Aorta (tissue), 5 donors: ENCODE data around the gene CELF5. TPM values are rescaled to one million over a fixed set of nuclear protein-coding genes. Genes with fewer than 3 reads are reported as not detected.
"Not testable (repeated sequence)": the region's sequence is repeated elsewhere in the genome, so short reads cannot be mapped to it uniquely, and the experiment has no call there.

Experiments used
- ATAC-seq: fragments of 200-7000 bp; cut with Tn5 transposase; one replicate; pipeline ENCODE4 v1.9.1; 2022; ENCODE audit warnings: moderate library complexity; ENCODE audit not compliant: low FRiP score
- DNase-seq, 2 donors: peaks; one replicate each; pipeline ENCODE4 v3.0.0-alpha.2; 2020
- H3K27ac ChIP-seq, 2 donors: one replicate each; pipeline ENCODE4 v1.5.1; 2013; ENCODE audit warnings: low read length in 2 of 2, mild to moderate bottlenecking in 2 of 2, moderate library complexity in 2 of 2, control low read depth in 1 of 2, inconsistent platforms in 1 of 2, low read depth in 1 of 2
- H3K27me3 ChIP-seq, 2 donors: one replicate each; pipeline ENCODE4 v1.6.1; 2013; ENCODE audit warnings: control low read depth in 1 of 2, low read length in 1 of 2, mild to moderate bottlenecking in 1 of 2, moderate library complexity in 1 of 2; ENCODE audit not compliant: insufficient read depth in 2 of 2, control insufficient read depth in 1 of 2
- H3K36me3 ChIP-seq, 2 donors: one replicate each; pipeline ENCODE4 v1.6.1; 2013; ENCODE audit warnings: control low read depth in 1 of 2, low read length in 1 of 2, mild to moderate bottlenecking in 1 of 2; ENCODE audit not compliant: insufficient read depth in 2 of 2, control insufficient read depth in 1 of 2
- H3K4me1 ChIP-seq, 2 donors: one replicate each; pipeline ENCODE4 v1.6.1; 2013; ENCODE audit warnings: low read length in 2 of 2, control low read depth in 1 of 2, mild to moderate bottlenecking in 1 of 2, moderate library complexity in 1 of 2; ENCODE audit not compliant: insufficient read depth in 2 of 2, control insufficient read depth in 1 of 2
- H3K4me3 ChIP-seq, 2 donors: one replicate each; pipeline ENCODE4 v1.5.1; 2013; ENCODE audit warnings: low read length in 2 of 2, control low read depth in 1 of 2, mild to moderate bottlenecking in 1 of 2
- H3K9me3 ChIP-seq: one replicate; pipeline ENCODE4 v1.6.1; 2013; ENCODE audit warnings: mild to moderate bottlenecking, low read length; ENCODE audit not compliant: control insufficient read depth
- WGBS, 2 donors: extraction: QIAGEN DNeasy Blood & Tissue Kit; methylation state at CpG; one replicate each; pipeline ENCODE4 v1.1.7; 2013; 5-methylcytosine and 5-hydroxymethylcytosine counted together
- intact Hi-C, 2 donors: fragments of 100-400 bp; cut with DNase I; formaldehyde crosslinking; loops; one replicate each; pipeline versions ENCODE4 v1.14.2 to v1.15.0; 2022
- polyA plus RNA-seq, 2 donors: library from polyadenylated mRNA; stranded (reverse); fragments of 200-250 nt; gene quantifications; one replicate each; pipeline ENCODE4 v1.2.3, GENCODE V29; 2013
- total RNA-seq, 2 donors: library from RNA; stranded (reverse); fragmentation: NEBNext Ultra II Directional; extraction: Animal tissue kit (Norgen Biotek cat#: 25700); gene quantifications; one replicate each; pipeline ENCODE4 v1.2.1, GENCODE V29; 2021
- donor health status: healthy with polysubstance abuse.
- donor health status: Bipolar disorder and iron deficiency.
- donor health status: DM: no; HTN: no; CAD: no.
- donor health status: DM: no; HTN: no; CAD: no.
- donor health status: DM: yes; HTN: yes; CAD: no.

Gene CELF5
- total and polyA plus RNA-seq, 4 donors: 0.08 TPM; not detected in 3

DNA sequence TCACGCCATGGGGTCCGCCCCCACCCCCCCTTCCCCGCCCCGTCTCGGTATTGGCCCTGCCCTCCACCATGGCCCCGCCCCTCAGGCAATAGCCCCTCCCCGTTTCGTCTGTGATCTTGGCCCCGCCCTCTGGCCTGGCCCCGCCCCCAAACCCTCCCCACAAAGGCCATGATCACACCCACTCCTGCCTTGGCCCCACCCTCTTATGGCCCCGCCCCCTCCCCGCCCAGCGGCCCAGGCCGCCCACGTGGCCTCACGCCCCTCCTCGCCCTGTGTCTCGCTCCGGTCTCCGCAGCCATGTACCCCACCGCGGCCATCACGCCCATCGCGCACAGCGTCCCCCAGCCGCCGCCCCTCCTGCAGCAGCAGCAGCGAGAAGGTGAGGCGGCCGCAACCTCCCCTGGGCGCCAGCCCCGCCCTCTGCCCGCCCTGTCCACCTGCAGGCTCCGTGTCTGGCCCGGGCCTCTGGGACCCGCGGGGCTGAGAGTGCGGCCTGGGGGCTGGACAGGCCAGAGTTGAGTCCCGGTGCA lies 61.3 kb downstream of the CELF5 start:
- DNase-seq (no peak), ATAC-seq (peak; percentile 46)
- Histone ChIP-seq H3K27ac (no peak overlapping the region), H3K36me3 (no peaks in the 10 kb centered on the region), H3K27me3 (no peaks in the 10 kb centered on the region), H3K4me1 (no peaks in the 10 kb centered on the region), H3K9me3 (no peaks in the 10 kb centered on the region), H3K4me3 (no peak overlapping the region)
- intact Hi-C loops: no loop called here
- WGBS, 2 donors: 3 to 6% methylated on average over 23 to 40 of the region's 40 CpGs

DNA sequence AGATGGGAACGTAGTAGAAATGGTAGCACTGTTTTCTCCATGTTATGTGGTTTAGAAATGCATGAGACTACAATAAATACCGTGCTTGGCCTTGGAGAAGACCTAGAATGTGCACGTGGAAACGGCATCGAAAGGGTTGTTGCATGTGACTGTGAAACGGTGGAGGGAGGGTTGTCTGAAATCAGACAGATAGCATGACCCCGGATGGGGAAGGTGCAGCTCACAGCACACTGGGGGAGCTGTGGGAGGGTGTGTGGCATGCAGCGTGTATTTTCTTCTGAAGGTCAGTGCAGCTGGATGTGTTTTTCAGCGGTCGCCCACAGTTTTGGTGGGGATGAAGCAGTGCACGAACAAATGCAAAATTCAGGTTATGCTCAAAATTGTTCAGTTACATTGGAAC lies 63.4 kb downstream of the CELF5 start:
- intact Hi-C loops: no loop called here
- H3K9me3 ChIP-seq: no peaks in the 10 kb centered on the region
- WGBS, 2 donors: 55 to 57% methylated on average over 11 of the region's 11 CpGs
- H3K4me1 ChIP-seq: no peaks in the 10 kb centered on the region
- DNase-seq (no peak), ATAC-seq (no peak)
- H3K27me3 ChIP-seq: no peaks in the 10 kb centered on the region
- H3K36me3 ChIP-seq: no peaks in the 10 kb centered on the region
- H3K27ac ChIP-seq: no peak overlapping the region
- H3K4me3 ChIP-seq: no peak overlapping the region

- 83 to 91% methylated on average over 5 of the region's 5 CpGs for WGBS, 2 donors
- H3K9me3 ChIP-seq, H3K27me3 ChIP-seq, H3K4me1 ChIP-seq, H3K27ac ChIP-seq, intact Hi-C loops, H3K4me3 ChIP-seq, H3K36me3 ChIP-seq, ATAC-seq, DNase-seq: not testable (repeated sequence)
These were observed 64.0 kb downstream of the CELF5 start for GRCh38 chr19:3288437-3288836.

- Histone ChIP-seq H3K9me3 (no peaks in the 10 kb centered on the region), H3K36me3 (no peaks in the 10 kb centered on the region), H3K4me1 (no peaks in the 10 kb centered on the region), H3K4me3 (no peak overlapping the region), H3K27ac (no peak overlapping the region), H3K27me3 (no peaks in the 10 kb centered on the region)
- ATAC-seq (no peak), DNase-seq (no peak)
- intact Hi-C loops: no loop called here
- WGBS, 2 donors: 22 to 23% methylated on average over 20 to 23 of the region's 23 CpGs
These were observed 65.6 kb downstream of the CELF5 start for GRCh38 chr19:3289971-3290569.

DNA sequence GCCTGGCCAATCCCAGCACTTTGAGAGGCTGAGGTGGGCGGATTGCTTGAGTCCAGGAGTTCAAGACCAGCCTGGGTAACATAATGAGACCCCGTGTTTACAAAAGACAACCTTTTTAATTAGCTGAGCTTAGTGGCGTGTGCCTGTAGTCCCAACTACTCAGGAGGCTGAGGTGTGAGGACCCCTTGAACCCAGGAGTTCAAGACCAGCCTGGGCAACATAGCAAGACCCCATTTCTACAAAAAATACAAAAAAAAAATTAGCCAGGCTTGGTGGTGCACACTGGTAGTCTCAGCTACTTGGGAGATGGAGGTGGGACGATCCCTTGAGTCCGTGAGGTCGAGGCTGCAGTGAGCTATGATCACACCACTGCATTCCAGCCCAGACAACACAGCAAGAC lies 66.4 kb downstream of the CELF5 start:
- H3K27ac ChIP-seq, intact Hi-C loops, ATAC-seq, H3K36me3 ChIP-seq, H3K4me3 ChIP-seq, H3K9me3 ChIP-seq, H3K4me1 ChIP-seq, DNase-seq, H3K27me3 ChIP-seq: not testable (repeated sequence)
- 90 to 92% methylated on average over 6 of the region's 6 CpGs for WGBS, 2 donors

DNA sequence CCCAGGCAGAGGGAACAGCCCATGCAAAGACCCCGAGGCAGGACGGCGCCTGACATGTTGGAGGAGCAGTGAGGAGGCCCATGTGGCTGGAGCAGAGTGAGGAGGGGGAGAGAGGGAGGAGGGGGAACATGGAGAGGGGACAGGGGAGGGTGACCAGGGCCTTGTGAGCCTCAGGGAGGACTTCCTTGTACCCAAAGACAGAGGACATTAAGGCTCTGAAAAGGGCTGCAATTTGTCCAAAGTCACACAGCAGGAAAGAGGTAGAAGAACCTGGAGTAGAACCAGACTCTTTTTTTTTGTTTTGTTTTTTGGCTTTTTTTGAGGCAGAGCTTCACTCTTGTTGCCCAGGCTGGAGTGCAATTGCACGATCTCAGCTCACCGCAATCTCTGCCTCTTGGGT lies 67.2 kb downstream of the CELF5 start:
- no peak overlapping the region for H3K4me3 ChIP-seq
- no peaks in the 10 kb centered on the region for H3K27me3 ChIP-seq
- H3K36me3 ChIP-seq: no peaks in the 10 kb centered on the region
- no peak for DNase-seq
- no peak overlapping the region for H3K27ac ChIP-seq
- no peaks in the 10 kb centered on the region for H3K9me3 ChIP-seq
- no peak for ATAC-seq
- 72 to 73% methylated on average over 5 of the region's 5 CpGs for WGBS, 2 donors
- intact Hi-C loops: no loop called here
- no peaks in the 10 kb centered on the region for H3K4me1 ChIP-seq

GRCh38 chr19:3292958-3293529 lies 68.6 kb downstream of the CELF5 start:
- Histone ChIP-seq H3K4me1 (no peaks in the 10 kb centered on the region), H3K4me3 (no peak overlapping the region), H3K27ac (no peak overlapping the region), H3K9me3 (no peaks in the 10 kb centered on the region), H3K36me3 (no peaks in the 10 kb centered on the region), H3K27me3 (no peaks in the 10 kb centered on the region)
- intact Hi-C loops: no loop called here
- DNase-seq (no peak), ATAC-seq (no peak)
- WGBS, 2 donors: 76 to 80% methylated on average over 23 of the region's 23 CpGs

- H3K4me1 ChIP-seq: no peaks in the 10 kb centered on the region
- no peaks in the 10 kb centered on the region for H3K27me3 ChIP-seq
- DNase-seq: no peak
- no peak overlapping the region for H3K27ac ChIP-seq
- intact Hi-C loops: no loop called here
- ATAC-seq: no peak
- no peak overlapping the region for H3K4me3 ChIP-seq
- H3K36me3 ChIP-seq: no peaks in the 10 kb centered on the region
- WGBS, 2 donors: 75 to 78% methylated on average over 9 of the region's 9 CpGs
- H3K9me3 ChIP-seq: no peaks in the 10 kb centered on the region
These were observed 69.1 kb downstream of the CELF5 start for GRCh38 chr19:3293560-3293959.
